ENCODE data around the gene LIMK2.
"Not testable (repeated sequence)": the region's sequence is repeated elsewhere in the genome, so short reads cannot be mapped to it uniquely, and the experiment has no call there.

LIMK2 gene

DNA sequence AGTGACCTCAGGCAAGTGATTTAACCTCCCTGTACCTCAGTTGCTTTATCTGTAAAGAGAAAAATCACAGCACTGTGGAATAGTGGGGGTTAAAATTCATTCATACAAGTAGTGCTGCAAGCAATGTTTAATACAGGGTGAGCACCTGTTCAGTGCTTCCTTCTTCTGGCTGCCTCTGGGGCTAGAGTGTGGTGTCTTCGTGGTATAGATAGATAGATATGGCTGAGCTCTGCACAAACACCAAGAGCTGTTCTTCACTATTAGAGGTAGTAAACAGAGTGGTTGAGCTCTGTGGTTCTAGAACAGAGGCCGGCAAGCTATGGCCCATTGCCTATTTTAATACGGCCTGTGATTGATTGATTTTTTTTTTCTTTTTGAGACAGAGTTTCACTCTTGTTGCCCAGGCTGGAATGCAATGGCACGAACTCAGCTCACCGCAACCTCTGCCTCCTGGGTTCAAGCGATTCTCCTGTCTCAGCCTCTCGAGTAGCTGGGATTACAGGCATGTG is 32.9 kb downstream of the LIMK2 start:
- CTCF ChIA-PET: interaction anchor here (0.5 kb wide), 1 partner anchor 138 kb away, joined by 3 read pairs; the partner anchor contains the start of gene SELENOM
- POLR2A ChIA-PET (ENCODE audit: low non-redundant PET): no interaction called here
- TF ChIP-seq, protein P1, sequence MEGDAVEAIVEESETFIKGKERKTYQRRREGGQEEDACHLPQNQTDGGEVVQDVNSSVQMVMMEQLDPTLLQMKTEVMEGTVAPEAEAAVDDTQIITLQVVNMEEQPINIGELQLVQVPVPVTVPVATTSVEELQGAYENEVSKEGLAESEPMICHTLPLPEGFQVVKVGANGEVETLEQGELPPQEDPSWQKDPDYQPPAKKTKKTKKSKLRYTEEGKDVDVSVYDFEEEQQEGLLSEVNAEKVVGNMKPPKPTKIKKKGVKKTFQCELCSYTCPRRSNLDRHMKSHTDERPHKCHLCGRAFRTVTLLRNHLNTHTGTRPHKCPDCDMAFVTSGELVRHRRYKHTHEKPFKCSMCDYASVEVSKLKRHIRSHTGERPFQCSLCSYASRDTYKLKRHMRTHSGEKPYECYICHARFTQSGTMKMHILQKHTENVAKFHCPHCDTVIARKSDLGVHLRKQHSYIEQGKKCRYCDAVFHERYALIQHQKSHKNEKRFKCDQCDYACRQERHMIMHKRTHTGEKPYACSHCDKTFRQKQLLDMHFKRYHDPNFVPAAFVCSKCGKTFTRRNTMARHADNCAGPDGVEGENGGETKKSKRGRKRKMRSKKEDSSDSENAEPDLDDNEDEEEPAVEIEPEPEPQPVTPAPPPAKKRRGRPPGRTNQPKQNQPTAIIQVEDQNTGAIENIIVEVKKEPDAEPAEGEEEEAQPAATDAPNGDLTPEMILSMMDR (conservative IDR thresholded peaks at IDR 0.05; ENCODE audit: low read depth): no peak
- H3K27ac ChIP-seq: peak overlapping the region; percentile 32; the same call in 1 of the 2 replicates
- DNase-seq (ENCODE audit: low spot score): no peak

GRCh38 chr22:31245998-31246397 is 33.9 kb downstream of the LIMK2 start:
- POLR2A ChIA-PET (ENCODE audit: low non-redundant PET); DNase-seq (ENCODE audit: low spot score): not testable (repeated sequence)
- CTCF ChIA-PET: interaction anchor here (0.6 kb wide), 1 partner anchor 39 kb away, joined by 3 read pairs; no protein-coding TSS in a partner anchor
- H3K27ac ChIP-seq: peak overlapping the region; percentile 30; the same call in 1 of the 2 replicates

DNA sequence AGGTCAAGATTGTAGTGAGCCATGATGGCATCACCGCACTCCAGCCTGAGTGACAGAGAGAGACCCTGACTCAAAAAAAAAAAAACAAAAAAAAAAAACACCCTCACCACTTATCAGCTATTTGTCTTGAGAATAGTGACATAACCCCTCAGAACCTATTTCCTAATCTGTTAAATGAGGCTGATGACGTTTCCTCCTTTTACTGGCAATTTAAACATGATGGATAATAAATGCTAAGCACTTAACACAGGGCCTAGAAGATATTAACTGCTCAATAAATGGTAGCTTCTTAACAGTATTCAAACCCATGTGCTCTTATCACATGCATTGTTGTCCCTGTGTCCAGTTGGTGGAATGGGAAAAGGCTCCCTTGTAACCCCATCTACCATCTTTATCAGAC is 34.6 kb downstream of the LIMK2 start:
- POLR2A ChIA-PET (ENCODE audit: low non-redundant PET): no interaction called here
- CTCF ChIA-PET: no interaction called here
- TF ChIP-seq, protein P1 (conservative IDR thresholded peaks at IDR 0.05; ENCODE audit: low read depth): no peak
- H3K27ac ChIP-seq: peak overlapping the region; percentile 93; the same call in 1 of the 2 replicates
- no peak for DNase-seq (ENCODE audit: low spot score)

DNA sequence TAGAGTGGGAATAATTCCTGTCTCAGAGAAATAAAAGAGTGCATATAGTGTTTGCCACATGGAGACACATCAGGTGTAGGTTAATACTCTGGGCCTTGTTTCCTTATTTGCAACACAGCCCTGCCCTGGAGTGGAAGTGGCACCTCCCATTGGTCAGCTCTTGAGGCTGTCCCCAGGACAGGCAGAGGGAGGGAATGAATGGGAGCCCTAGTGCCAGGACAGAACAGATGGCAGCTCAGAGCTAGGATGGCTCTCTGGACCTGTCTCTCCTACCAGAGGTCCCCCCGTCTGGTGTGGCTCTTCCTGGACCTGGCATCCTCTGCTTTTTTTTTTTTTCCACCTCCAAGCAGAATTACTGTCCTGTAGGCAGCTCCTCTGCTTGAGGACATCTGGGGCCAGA is 35.6 kb downstream of the LIMK2 start:
- no peak for DNase-seq (ENCODE audit: low spot score)
- TF ChIP-seq, protein P1 (conservative IDR thresholded peaks at IDR 0.05; ENCODE audit: low read depth): no peak
- POLR2A ChIA-PET (ENCODE audit: low non-redundant PET): interaction anchor here (0.6 to 1.5 kb wide), 3 partner anchors 9 to 101 kb away, joined by 4 to 5 read pairs (median 4); partner anchors contain the start of gene PIK3IP1
- H3K27ac ChIP-seq: peak overlapping the region; percentile 93
- CTCF ChIA-PET: interaction anchor here (0.7 to 1.5 kb wide), 2 partner anchors 16 to 39 kb away, joined by 4 to 5 read pairs; no protein-coding TSS in a partner anchor

GRCh38 chr22:31248138-31248745 is 36.1 kb downstream of the LIMK2 start:
- DNase-seq (ENCODE audit: low spot score): peak; percentile 87
- H3K27ac ChIP-seq: peak overlapping the region; percentile 93
- TF ChIP-seq, protein P1 (conservative IDR thresholded peaks at IDR 0.05; ENCODE audit: low read depth): no peak
- POLR2A ChIA-PET (ENCODE audit: low non-redundant PET): interaction anchor here (0.8 to 1.5 kb wide), 3 partner anchors 8 to 44 kb away, joined by 3 to 5 read pairs (median 4); partner anchors contain the start of gene PIK3IP1
- CTCF ChIA-PET: interaction anchor here (1.5 kb wide), 1 partner anchor 16 kb away, joined by 5 read pairs; no protein-coding TSS in a partner anchor

DNA sequence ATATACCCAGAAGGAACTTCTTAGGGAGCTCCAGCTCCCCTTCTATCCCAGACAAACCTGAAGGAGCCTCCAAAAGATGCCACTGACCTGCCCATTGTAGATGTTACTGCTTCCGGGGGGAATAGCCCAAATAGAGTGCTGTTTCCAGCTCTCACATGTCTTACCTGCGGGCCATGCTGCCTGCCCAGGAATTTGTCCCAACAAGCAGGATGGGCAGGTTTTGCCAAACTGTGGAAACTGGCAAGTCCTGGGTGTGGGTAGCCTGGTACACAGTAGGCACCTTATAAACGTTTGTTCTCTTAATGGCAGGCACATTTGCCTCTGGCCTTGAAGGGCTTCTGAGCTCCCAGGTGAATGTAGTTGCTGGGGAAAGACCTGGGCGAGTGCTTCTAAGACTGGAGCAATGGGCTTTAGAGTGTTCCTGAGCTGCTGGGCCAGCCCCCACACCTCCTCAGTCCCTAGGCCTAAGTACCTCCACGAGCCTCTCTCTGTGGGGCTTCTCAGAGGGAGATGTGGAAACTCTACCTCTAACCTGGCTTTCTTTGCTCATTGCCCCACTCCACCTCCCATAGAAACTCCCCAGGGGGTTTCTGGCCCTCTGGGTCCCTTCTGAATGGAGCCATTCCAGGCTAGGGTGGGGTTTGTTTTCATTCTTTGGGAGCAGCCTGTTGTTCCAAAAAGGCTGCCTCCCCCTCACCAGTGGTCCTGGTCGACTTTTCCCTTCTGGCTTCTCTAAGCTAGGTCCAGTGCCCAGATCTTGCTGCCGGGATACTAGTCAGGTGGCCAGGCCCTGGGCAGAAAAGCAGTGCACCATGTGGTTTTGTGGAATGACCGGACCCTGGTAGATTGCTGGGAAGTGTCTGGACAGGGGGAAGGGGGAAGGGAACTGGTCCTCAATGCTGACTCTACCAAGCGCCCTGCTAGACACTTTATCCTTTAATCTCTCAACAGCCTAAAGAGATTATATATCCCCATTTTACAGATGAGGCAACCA is 37.2 kb downstream of the LIMK2 start:
- ChIA-PET POLR2A (ENCODE audit: low non-redundant PET) (interaction anchor here (0.8 to 1.5 kb wide), 3 partner anchors 7 to 43 kb away, joined by 3 to 5 read pairs (median 4); partner anchors contain the start of gene PIK3IP1), CTCF (interaction anchor here (0.7 kb wide), 2 partner anchors 38 to 64 kb away, joined by 3 to 4 read pairs; no protein-coding TSS in a partner anchor)
- DNase-seq (ENCODE audit: low spot score): no peak
- TF ChIP-seq, protein P1 (conservative IDR thresholded peaks at IDR 0.05; ENCODE audit: low read depth): no peak
- peak overlapping the region; percentile 93 for H3K27ac ChIP-seq
